PC-9 (cell line): Measurements from ENCODE around the gene YEATS2.

Experiments
- EZH2 ChIP-seq: fragments of 200-600 bp; sonication (generic); IDR thresholded peaks from 2 replicates; pipeline ENCODE4 v1.8.0; 2017; ENCODE audit warnings: antibody characterized with exemption, low read depth
- TF ChIP-seq, protein P1 (sequence below): fragments of 200-600 bp; sonication (generic); conservative IDR thresholded peaks from 2 replicates; pipeline ENCODE4 v1.6.1; 2017; ENCODE audit warnings: mixed run types, antibody characterized with exemption, mild to moderate bottlenecking, moderate library complexity

DNA sequence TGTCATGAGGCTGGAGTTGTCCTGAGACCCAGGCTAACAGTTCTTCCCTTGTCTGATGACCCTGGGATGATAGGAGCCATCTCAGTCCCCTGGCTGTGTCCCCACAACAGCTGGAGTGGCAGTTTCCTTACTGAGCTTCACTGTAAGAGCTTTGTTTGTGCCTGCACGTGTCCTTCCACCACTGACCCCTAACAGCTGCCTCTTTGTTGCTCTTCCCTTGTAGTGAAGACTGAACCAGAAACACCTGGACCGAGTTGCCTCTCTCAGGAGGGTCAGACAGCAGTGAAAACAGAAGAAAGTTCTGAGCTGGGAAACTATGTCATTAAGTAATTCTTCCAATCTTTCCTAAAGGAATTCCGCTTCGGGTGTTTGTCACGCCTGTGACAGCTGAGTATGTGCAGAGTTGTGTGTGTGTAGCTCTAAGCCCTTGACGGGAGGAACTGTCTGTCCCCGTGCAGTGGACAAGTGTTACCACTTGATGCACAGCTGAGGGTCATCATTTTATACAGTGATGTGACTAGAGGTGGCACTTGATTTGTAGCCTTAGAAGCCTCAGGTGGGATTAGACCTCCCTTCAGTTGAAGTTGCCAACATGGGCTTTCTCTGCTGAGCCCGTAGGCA, 102.8 kb downstream of the YEATS2 start:
- TF ChIP-seq, protein P1, sequence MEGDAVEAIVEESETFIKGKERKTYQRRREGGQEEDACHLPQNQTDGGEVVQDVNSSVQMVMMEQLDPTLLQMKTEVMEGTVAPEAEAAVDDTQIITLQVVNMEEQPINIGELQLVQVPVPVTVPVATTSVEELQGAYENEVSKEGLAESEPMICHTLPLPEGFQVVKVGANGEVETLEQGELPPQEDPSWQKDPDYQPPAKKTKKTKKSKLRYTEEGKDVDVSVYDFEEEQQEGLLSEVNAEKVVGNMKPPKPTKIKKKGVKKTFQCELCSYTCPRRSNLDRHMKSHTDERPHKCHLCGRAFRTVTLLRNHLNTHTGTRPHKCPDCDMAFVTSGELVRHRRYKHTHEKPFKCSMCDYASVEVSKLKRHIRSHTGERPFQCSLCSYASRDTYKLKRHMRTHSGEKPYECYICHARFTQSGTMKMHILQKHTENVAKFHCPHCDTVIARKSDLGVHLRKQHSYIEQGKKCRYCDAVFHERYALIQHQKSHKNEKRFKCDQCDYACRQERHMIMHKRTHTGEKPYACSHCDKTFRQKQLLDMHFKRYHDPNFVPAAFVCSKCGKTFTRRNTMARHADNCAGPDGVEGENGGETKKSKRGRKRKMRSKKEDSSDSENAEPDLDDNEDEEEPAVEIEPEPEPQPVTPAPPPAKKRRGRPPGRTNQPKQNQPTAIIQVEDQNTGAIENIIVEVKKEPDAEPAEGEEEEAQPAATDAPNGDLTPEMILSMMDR, result no peak
- no peak for TF ChIP-seq EZH2
